ACC112 (cell line): Measurements from ENCODE around the gene PAX5.

ENCODE experiments used
- H2AFZ ChIP-seq: fragments of 200-600 bp; sonication (generic); one replicate; pipeline ENCODE4 v1.6.0; 2017; ENCODE audit warnings: antibody characterized with exemption, low read length; ENCODE audit not compliant: unreplicated experiment
- H3K27ac ChIP-seq: fragments of 200-600 bp; sonication (generic); 2 replicates; pipeline ENCODE4 v1.5.1; 2014; ENCODE audit warnings: low read depth, mild to moderate bottlenecking, antibody characterized with exemption, low read length, moderate library complexity
- H3K27me3 ChIP-seq: fragments of 200-600 bp; sonication (generic); 2 replicates; pipeline ENCODE4 v1.6.1; 2014; ENCODE audit warnings: mild to moderate bottlenecking, antibody characterized with exemption, low read length, moderate library complexity, mixed read lengths; ENCODE audit not compliant: insufficient read depth
- H3K36me3 ChIP-seq: fragments of 200-600 bp; sonication (generic); 2 replicates; pipeline ENCODE4 v1.6.1; 2016; ENCODE audit warnings: mild to moderate bottlenecking, antibody characterized with exemption, low read length, moderate library complexity, mixed read lengths; ENCODE audit not compliant: insufficient read depth
- H3K4me1 ChIP-seq: fragments of 200-600 bp; sonication (generic); one replicate; pipeline ENCODE4 v1.6.1; 2016; ENCODE audit warnings: low read length, mixed read lengths; ENCODE audit not compliant: insufficient read depth, unreplicated experiment, control insufficient read depth
- H3K4me3 ChIP-seq: fragments of 200-600 bp; sonication (generic); 2 replicates; pipeline ENCODE4 v1.5.1; 2014; ENCODE audit warnings: mild to moderate bottlenecking, low read depth, low read length
- H3K79me2 ChIP-seq: fragments of 200-600 bp; sonication (generic); one replicate; pipeline ENCODE4 v1.6.0; 2016; ENCODE audit warnings: low read length; ENCODE audit not compliant: control insufficient read depth, unreplicated experiment, insufficient read depth

PAX5 gene

GRCh38 chr9:36939655-36940499 lies 94.2 kb downstream of the PAX5 start:
- Histone ChIP-seq H3K4me3 (no peak overlapping the region), H3K36me3 (no peaks in the 10 kb centered on the region), H3K4me1 (peaks cover 7% of the 10 kb centered on the region), H3K27ac (no peak overlapping the region), H3K27me3 (peaks cover 29% of the 10 kb centered on the region), H2AFZ (no peak overlapping the region), H3K79me2 (no peaks in the 10 kb centered on the region)

GRCh38 chr9:36939214-36939613 lies 94.9 kb downstream of the PAX5 start:
- Histone ChIP-seq H3K79me2 (no peaks in the 10 kb centered on the region), H3K36me3 (no peaks in the 10 kb centered on the region), H3K27me3 (peaks cover 29% of the 10 kb centered on the region), H3K27ac (no peak overlapping the region), H3K4me1 (peaks cover 7% of the 10 kb centered on the region), H3K4me3 (no peak overlapping the region), H2AFZ (no peak overlapping the region)

GRCh38 chr9:36938617-36939016 lies 95.5 kb downstream of the PAX5 start:
- H3K27ac ChIP-seq: no peak overlapping the region
- no peak overlapping the region for H3K4me3 ChIP-seq
- H2AFZ ChIP-seq: no peak overlapping the region
- H3K4me1 ChIP-seq: peaks cover 7% of the 10 kb centered on the region
- H3K79me2 ChIP-seq: no peaks in the 10 kb centered on the region
- H3K36me3 ChIP-seq: no peaks in the 10 kb centered on the region
- peaks cover 29% of the 10 kb centered on the region for H3K27me3 ChIP-seq

- Histone ChIP-seq H3K79me2 (no peaks in the 10 kb centered on the region), H3K27me3 (peaks cover 29% of the 10 kb centered on the region), H3K4me3 (no peak overlapping the region), H2AFZ (no peak overlapping the region), H3K36me3 (no peaks in the 10 kb centered on the region), H3K4me1 (peaks cover 7% of the 10 kb centered on the region), H3K27ac (no peak overlapping the region)
Observed at GRCh38 chr9:36937951-36938350, 96.1 kb downstream of the PAX5 start.

GRCh38 chr9:36937346-36937745 lies 96.7 kb downstream of the PAX5 start:
- Histone ChIP-seq H3K27me3 (peaks cover 30% of the 10 kb centered on the region), H2AFZ (no peak overlapping the region), H3K27ac (no peak overlapping the region), H3K4me3 (no peak overlapping the region), H3K79me2 (no peaks in the 10 kb centered on the region), H3K36me3 (no peaks in the 10 kb centered on the region), H3K4me1 (peaks cover 7% of the 10 kb centered on the region)

GRCh38 chr9:36936498-36936831 lies 97.6 kb downstream of the PAX5 start:
- Histone ChIP-seq H3K79me2 (no peaks in the 10 kb centered on the region), H3K27me3 (peaks cover 32% of the 10 kb centered on the region), H3K36me3 (no peaks in the 10 kb centered on the region), H3K4me3 (no peak overlapping the region), H2AFZ (no peak overlapping the region), H3K4me1 (peaks cover 7% of the 10 kb centered on the region), H3K27ac (no peak overlapping the region)

GRCh38 chr9:36935768-36936497 lies 98.1 kb downstream of the PAX5 start:
- Histone ChIP-seq H3K27me3 (peaks cover 32% of the 10 kb centered on the region), H3K27ac (no peak overlapping the region), H3K79me2 (no peaks in the 10 kb centered on the region), H3K4me1 (peaks cover 7% of the 10 kb centered on the region), H3K36me3 (no peaks in the 10 kb centered on the region), H2AFZ (no peak overlapping the region), H3K4me3 (no peak overlapping the region)

- no peak overlapping the region for H2AFZ ChIP-seq
- H3K79me2 ChIP-seq: no peaks in the 10 kb centered on the region
- no peaks in the 10 kb centered on the region for H3K36me3 ChIP-seq
- no peak overlapping the region for H3K4me3 ChIP-seq
- peaks cover 7% of the 10 kb centered on the region for H3K4me1 ChIP-seq
- H3K27me3 ChIP-seq: peaks cover 31% of the 10 kb centered on the region
- no peak overlapping the region for H3K27ac ChIP-seq
Observed at GRCh38 chr9:36935332-36935731, 98.7 kb downstream of the PAX5 start.

- Histone ChIP-seq H3K79me2 (no peaks in the 10 kb centered on the region), H3K27me3 (peaks cover 25% of the 10 kb centered on the region), H3K36me3 (no peaks in the 10 kb centered on the region), H3K27ac (no peak overlapping the region), H3K4me1 (peaks cover 7% of the 10 kb centered on the region), H2AFZ (no peak overlapping the region), H3K4me3 (no peak overlapping the region)
Observed at GRCh38 chr9:36934478-36935065, 99.5 kb downstream of the PAX5 start.

- Histone ChIP-seq H2AFZ (no peak overlapping the region), H3K27me3 (peaks cover 17% of the 10 kb centered on the region), H3K27ac (no peak overlapping the region), H3K36me3 (no peaks in the 10 kb centered on the region), H3K79me2 (no peaks in the 10 kb centered on the region), H3K4me3 (no peak overlapping the region), H3K4me1 (peaks cover 14% of the 10 kb centered on the region)
Observed at GRCh38 chr9:36933676-36934215, 100.3 kb downstream of the PAX5 start.
